ENCODE measurements around the gene PPP6R1. TPM values are rescaled to one million over a fixed set of nuclear protein-coding genes. Genes with fewer than 3 reads are reported as not detected.

The PPP6R1 gene, protein sequence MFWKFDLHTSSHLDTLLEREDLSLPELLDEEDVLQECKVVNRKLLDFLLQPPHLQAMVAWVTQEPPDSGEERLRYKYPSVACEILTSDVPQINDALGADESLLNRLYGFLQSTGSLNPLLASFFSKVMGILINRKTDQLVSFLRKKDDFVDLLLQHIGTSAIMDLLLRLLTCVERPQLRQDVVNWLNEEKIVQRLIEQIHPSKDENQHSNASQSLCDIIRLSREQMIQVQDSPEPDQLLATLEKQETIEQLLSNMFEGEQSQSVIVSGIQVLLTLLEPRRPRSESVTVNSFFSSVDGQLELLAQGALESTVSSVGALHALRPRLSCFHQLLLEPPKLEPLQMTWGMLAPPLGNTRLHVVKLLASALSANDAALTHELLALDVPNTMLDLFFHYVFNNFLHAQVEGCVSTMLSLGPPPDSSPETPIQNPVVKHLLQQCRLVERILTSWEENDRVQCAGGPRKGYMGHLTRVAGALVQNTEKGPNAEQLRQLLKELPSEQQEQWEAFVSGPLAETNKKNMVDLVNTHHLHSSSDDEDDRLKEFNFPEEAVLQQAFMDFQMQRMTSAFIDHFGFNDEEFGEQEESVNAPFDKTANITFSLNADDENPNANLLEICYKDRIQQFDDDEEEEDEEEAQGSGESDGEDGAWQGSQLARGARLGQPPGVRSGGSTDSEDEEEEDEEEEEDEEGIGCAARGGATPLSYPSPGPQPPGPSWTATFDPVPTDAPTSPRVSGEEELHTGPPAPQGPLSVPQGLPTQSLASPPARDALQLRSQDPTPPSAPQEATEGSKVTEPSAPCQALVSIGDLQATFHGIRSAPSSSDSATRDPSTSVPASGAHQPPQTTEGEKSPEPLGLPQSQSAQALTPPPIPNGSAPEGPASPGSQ
- total RNA-seq, result 37.1 TPM

DNA sequence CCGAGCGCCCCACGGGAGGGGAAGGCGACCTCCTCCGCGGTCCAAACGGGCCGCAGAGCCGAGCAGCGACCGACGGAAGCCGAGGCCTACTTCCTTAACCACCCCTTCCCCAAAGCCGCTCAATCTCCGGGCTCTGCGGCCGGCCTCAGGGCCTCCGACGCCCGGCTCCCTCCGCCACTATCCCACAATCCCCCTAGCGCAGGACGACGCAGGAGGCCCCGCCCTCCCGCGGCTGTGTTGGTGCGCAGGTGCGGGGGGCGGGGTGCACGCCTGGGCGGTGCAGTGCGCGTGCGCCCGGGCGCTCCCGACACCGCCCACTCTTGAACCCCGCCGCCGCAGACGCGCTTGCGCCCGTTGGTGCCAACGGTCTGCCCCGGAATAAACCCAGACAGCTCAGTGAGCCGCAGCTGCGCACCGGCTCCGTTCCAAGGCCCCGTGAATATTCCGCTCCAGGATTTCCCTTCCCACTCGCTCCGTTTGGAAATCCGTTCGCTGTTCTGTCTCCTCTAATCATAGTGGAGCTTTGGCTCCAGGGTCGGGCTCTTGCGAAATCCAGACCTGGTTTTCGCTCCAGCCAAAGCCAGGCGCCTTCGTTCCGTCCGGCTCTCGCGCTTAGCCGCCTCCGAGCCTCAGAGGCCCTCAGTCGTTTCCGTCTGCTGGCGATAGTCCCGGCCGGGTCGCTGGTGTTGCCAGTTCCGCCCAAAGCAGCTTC is at the start of gene PPP6R1:
Gene PPP6R1, minus strand, starts transcription at position 190 of the 712 bp plus-strand sequence. CDS start 11,914 bp downstream, outside the sequence.

DNA sequence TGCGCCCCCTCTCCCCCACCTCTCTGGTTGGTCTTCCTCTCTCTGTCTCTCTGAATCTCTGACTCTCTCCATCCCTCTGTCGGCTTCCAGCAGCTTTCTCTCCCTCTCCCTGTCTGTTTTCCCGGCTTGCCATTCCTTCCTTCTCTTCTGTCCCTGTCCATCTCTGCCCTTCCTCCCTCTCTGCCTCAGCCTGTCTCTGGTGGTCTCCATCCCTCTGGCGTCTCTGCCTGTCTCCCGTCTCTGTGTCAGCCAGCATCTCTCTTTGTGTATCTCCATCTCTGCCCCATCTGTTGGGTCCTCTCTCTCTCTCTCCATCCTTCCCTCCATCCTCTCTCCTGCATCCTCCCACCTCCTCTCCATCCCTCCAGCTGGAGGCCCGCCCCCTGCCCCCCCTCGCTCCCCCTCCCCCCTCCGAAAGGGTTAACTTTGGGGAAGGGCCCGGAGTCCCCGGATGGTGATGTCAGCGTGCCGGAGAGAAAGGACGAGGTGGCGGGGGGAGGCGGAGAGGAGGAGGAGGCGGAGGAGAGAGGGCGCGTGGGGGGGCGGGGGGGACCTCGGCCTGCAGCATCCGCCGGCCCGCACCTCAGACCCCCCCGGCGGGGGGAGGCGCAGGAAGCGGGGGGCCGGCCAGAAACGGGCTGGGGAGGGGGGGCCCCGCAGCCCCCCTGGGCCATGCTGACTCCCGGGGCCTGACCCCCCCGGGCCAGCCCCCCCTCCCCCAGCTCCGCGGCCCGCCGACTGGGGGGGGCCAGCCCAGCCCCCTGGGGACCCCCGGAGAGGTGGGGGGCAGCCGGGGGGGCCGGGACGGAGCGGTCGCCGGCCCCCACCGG is 24.9 kb upstream of the PPP6R1 start, which contains the start of gene BRSK1:
Gene BRSK1, plus strand, starts transcription at position 450 of the 830 bp plus-strand sequence. CDS start 446 bp downstream, outside the sequence.

DNA sequence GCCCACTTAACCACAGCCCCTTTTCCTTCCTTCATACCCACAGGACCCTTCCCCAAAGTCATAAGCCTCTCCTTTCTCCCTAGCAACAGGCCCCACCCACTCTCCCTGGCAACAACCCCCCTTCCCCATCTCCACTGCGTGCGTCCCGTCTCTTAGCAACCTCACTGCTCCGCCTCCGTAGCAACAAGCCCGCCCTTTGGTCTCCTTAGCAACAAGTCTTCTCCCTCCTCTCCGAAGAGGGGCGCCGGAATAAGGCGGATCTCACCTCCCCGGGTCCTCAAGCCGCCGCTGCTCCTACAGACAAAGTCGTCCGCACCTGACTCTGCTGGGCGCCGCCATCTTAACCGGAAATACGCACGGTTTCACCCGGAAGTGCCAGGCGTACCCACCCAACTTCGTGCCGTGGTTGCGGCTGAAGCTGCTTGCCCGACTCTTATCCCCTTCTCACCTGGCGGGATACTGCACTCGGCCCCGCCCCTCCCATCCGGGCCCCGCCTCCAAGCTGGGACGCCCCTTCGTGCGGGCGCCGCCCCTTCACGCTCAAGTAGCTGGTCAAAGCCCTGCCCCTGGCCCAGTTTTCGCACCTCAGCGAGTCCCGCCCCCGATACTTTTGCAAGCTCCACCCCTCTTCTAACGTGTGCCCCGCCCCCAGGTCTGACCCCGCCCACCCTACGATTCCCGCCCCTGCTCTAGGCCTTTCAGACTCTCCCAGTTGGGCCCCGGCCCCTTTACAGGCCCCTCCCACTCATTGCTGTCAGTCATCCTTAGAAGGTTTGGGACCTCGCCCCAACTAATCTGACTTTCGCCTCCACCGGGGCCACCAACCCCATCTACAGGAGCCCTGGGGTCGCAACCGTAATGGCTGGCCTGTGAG is 21.2 kb upstream of the PPP6R1 start, which contains the start of gene HSPBP1:
Gene HSPBP1, minus strand, starts transcription at position 341 of the 874 bp plus-strand sequence. CDS start 502 bp downstream, outside the sequence.

DNA sequence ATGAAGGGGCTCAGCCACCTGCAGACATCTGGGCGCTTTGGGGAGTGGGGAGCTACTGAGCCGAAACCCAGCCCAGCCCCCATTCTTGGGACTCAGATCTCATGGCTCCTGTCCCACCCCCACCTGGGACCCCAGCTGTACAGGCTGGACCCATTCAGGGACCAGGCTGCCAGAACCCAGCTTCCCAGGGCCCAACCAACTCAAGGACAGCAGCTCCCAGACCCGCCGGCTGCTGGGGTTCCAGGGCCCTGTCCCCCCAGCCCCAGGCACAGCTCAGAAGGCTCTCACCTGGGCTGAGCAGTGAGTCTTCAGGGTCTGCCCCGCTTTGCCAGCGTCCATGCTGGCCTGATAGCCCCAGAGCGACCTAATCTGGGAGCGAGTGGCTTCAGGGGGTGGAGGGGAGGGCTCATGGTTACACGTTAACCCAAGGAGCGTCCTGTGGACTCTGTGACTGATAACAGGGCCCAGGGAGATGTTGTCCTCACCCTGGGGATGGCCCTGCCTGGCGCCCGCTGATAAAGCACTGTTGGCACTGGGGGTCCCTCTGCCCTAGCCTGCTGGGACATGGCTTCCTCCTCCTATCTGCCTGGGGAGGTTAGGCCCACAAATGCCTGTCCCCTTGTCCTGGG is 30.3 kb downstream of the PPP6R1 start, which contains the start of gene TMEM86B:
Gene TMEM86B, minus strand, starts transcription at position 361 of the 629 bp plus-strand sequence. Its CDS starts 22 bp downstream, at position 339.

DNA sequence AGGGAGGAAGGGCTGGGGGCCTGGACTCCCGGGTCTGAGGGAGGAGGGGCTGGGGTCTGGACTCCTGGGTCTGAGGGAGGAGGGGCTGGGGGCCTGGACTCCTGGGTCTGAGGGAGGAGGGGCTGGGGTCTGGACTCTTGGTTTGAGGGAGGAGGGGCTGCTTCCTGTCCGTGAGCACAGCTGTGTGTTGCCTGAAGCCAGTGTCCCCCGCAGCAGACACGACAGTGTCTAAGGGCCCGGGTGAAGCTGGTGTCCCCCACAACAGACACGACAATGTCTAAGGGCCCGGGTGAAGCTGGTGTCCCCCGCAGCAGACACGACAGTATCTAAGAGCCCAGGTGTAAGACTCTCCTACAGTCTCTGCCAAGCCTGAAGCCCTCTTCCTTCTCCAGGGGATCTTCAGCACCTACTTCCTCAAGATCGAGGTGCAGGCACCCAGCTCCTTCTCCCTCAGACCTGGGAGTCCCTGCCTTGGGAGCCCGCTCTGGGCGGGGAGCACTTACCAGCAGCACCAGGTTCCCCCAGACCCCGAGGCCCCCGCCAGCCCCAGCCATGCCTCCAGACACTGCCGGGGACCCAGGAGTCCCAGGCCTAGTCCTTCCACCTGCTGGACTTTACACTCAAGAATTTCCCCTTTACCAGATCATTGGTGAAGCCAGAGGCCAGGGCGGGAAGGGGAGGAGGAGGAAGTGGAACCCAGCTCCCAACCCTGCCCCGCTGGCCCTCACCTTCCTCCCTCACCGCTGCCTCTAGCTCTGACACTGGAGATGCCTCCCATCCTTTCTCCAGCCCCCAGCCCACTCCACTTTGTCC is 49.7 kb downstream of the PPP6R1 start, which contains the start of gene PTPRH:
Gene PTPRH, minus strand, starts transcription at position 622 of the 813 bp plus-strand sequence. Its CDS starts 68 bp downstream, at position 554.

Small RNA genes lying within 50 kb of the gene (small RNA-seq; reads per million reads assigned to genes)
- gene MIR6802 (ENCODE audit: low replicate concordance) (not detected), gene MIR6803 (ENCODE audit: low replicate concordance) (not detected), gene MIR6804 (ENCODE audit: low replicate concordance) (not detected)

Other genes starting within 250 kb of the PPP6R1 start
- 0.47 TPM for gene GP6, start 220.8 kb downstream of the PPP6R1 start, total RNA-seq
- 35.1 TPM for gene RDH13, start 195.9 kb downstream of the PPP6R1 start, total RNA-seq
- gene EPS8L1, start 183.1 kb downstream of the PPP6R1 start, total RNA-seq, result 32.5 TPM
- gene PPP1R12C, start 141.4 kb downstream of the PPP6R1 start, total RNA-seq, result 53.5 TPM
- 26.9 TPM for gene TNNT1, start 109.8 kb downstream of the PPP6R1 start, total RNA-seq
- gene TNNI3, start 101.3 kb downstream of the PPP6R1 start, total RNA-seq, result 1.1 TPM
- gene DNAAF3, start 92.4 kb downstream of the PPP6R1 start, total RNA-seq, result 5.2 TPM
- gene SYT5, start 78.7 kb downstream of the PPP6R1 start, total RNA-seq, result not detected
- 0.76 TPM for gene PTPRH, start 49.5 kb downstream of the PPP6R1 start, total RNA-seq
- 1.3 TPM for gene TMEM86B, start 30.3 kb downstream of the PPP6R1 start, total RNA-seq
- gene HSPBP1, start 21.1 kb upstream of the PPP6R1 start, total RNA-seq, result 28.1 TPM
- gene BRSK1, start 25.0 kb upstream of the PPP6R1 start, total RNA-seq, result 11.2 TPM
- 2.1 TPM for gene TMEM150B, start 66.3 kb upstream of the PPP6R1 start, total RNA-seq
- gene KMT5C, start 80.9 kb upstream of the PPP6R1 start, total RNA-seq, result 22.5 TPM
- gene COX6B2, start 95.7 kb upstream of the PPP6R1 start, total RNA-seq, result 0.12 TPM
- gene GARIN5B, start 104.2 kb upstream of the PPP6R1 start, total RNA-seq, result not detected
- 0.41 TPM for gene IL11, start 111.4 kb upstream of the PPP6R1 start, total RNA-seq
- not detected for gene TMEM190, start 117.8 kb upstream of the PPP6R1 start, total RNA-seq
- gene TMEM238, start 125.3 kb upstream of the PPP6R1 start, total RNA-seq, result 1.6 TPM
- 334 TPM for gene RPL28, start 126.9 kb upstream of the PPP6R1 start, total RNA-seq
- 21.2 TPM for gene UBE2S, start 148.8 kb upstream of the PPP6R1 start, total RNA-seq
- gene SHISA7, start 184.3 kb upstream of the PPP6R1 start, total RNA-seq, result 0.12 TPM
- 80.6 TPM for gene ISOC2, start 202.6 kb upstream of the PPP6R1 start, total RNA-seq
- gene C19orf85, start 205.7 kb upstream of the PPP6R1 start, total RNA-seq, result not detected
- gene ZNF628, start 217.6 kb upstream of the PPP6R1 start, total RNA-seq, result 5.6 TPM
- 19.6 TPM for gene NAT14, start 226.2 kb upstream of the PPP6R1 start, total RNA-seq
- gene SSC5D, start 229.4 kb upstream of the PPP6R1 start, total RNA-seq, result 5.3 TPM

Measured in metanephros (tissue), 2 donors.